H9 (cell line): ENCODE data around the gene TRIM22. TPM values are rescaled to one million over a fixed set of nuclear protein-coding genes. Genes with fewer than 3 reads are reported as not detected.

ENCODE experiments used
- DNase-seq: peaks from one replicate; pipeline ENCODE4 v3.0.0-alpha.2; 2017
- H2AFZ ChIP-seq: one replicate; pipeline ENCODE4 v1.6.1; 2013; ENCODE audit warnings: mild to moderate bottlenecking, low read length, control low read depth, moderate library complexity
- H2AK5ac ChIP-seq: 2 replicates; pipeline ENCODE4 v1.6.1; 2013; ENCODE audit warnings: low read length, control low read depth, mixed read lengths; ENCODE audit not compliant: insufficient read length
- H2BK120ac ChIP-seq: one replicate; pipeline ENCODE4 v1.6.1; 2013; ENCODE audit warnings: low read depth, mild to moderate bottlenecking, low read length, control low read depth, inconsistent platforms; ENCODE audit not compliant: poor library complexity, severe bottlenecking
- H2BK12ac ChIP-seq: 2 replicates; pipeline ENCODE4 v1.6.1; 2013; ENCODE audit warnings: low read length, control low read depth, mixed read lengths, low read depth; ENCODE audit not compliant: insufficient read length
- H2BK15ac ChIP-seq: 2 replicates; pipeline ENCODE4 v1.6.1; 2013; ENCODE audit warnings: low read depth, low read length, control low read depth
- H2BK20ac ChIP-seq: one replicate; pipeline ENCODE4 v1.6.1; 2013; ENCODE audit warnings: low read depth, mild to moderate bottlenecking, low read length, control low read depth, inconsistent platforms; ENCODE audit not compliant: poor library complexity, severe bottlenecking
- H2BK5ac ChIP-seq: 2 replicates; pipeline ENCODE4 v1.6.1; 2013; ENCODE audit warnings: low read length, control low read depth, mixed read lengths; ENCODE audit not compliant: insufficient read length
- H3K14ac ChIP-seq: 2 replicates; pipeline ENCODE4 v1.6.1; 2013; ENCODE audit warnings: low read length, control low read depth; ENCODE audit not compliant: insufficient read depth
- H3K18ac ChIP-seq: 2 replicates; pipeline ENCODE4 v1.6.1; 2013; ENCODE audit warnings: low read depth, mild to moderate bottlenecking, mixed read lengths, low read length, control low read depth; ENCODE audit not compliant: insufficient read length
- H3K23ac ChIP-seq: 2 replicates; pipeline ENCODE4 v1.6.1; 2013; ENCODE audit warnings: low read length, control low read depth, mixed read lengths, low read depth; ENCODE audit not compliant: insufficient read length
- H3K23me2 ChIP-seq: 2 replicates; pipeline ENCODE4 v1.6.1; 2013; ENCODE audit warnings: low read depth, mild to moderate bottlenecking, mixed read lengths, low read length, control low read depth; ENCODE audit not compliant: insufficient read length, poor library complexity, severe bottlenecking
- H3K27ac ChIP-seq: 2 replicates; pipeline ENCODE4 v1.5.1; 2013; ENCODE audit warnings: low read length, control low read depth, mixed read lengths, low read depth; ENCODE audit not compliant: insufficient read length
- H3K27me3 ChIP-seq: 2 replicates; pipeline ENCODE4 v1.6.1; 2013; ENCODE audit warnings: low read length, control low read depth, inconsistent platforms; ENCODE audit not compliant: insufficient read depth
- H3K4ac ChIP-seq: 2 replicates; pipeline ENCODE4 v1.6.1; 2013; ENCODE audit warnings: low read depth, mild to moderate bottlenecking, control low read depth, inconsistent platforms, low read length, moderate library complexity
- H3K4me1 ChIP-seq: 2 replicates; pipeline ENCODE4 v1.6.1; 2013; ENCODE audit warnings: low read length, control low read depth, inconsistent platforms; ENCODE audit not compliant: insufficient read depth
- H3K4me2 ChIP-seq: 2 replicates; pipeline ENCODE4 v1.6.1; 2013; ENCODE audit warnings: low read length, control low read depth, mixed read lengths; ENCODE audit not compliant: insufficient read length, insufficient read depth
- H3K56ac ChIP-seq: 2 replicates; pipeline ENCODE4 v1.6.1; 2013; ENCODE audit warnings: low read depth, mild to moderate bottlenecking, mixed read lengths, low read length, control low read depth; ENCODE audit not compliant: insufficient read length
- H3K79me1 ChIP-seq: 2 replicates; pipeline ENCODE4 v1.6.1; 2013; ENCODE audit warnings: low read depth, mild to moderate bottlenecking, moderate library complexity, low read length, control low read depth, inconsistent platforms; ENCODE audit not compliant: insufficient read depth, poor library complexity, severe bottlenecking
- H3K79me2 ChIP-seq: 2 replicates; pipeline ENCODE4 v1.6.1; 2013; ENCODE audit warnings: low read length, control low read depth, inconsistent platforms; ENCODE audit not compliant: insufficient read depth
- H3K9ac ChIP-seq: 2 replicates; pipeline ENCODE4 v1.6.1; 2013; ENCODE audit warnings: low read length, control low read depth, mixed read lengths; ENCODE audit not compliant: insufficient read length; ENCODE audit errors: extremely low read depth
- H3K9me3 ChIP-seq: one replicate; pipeline ENCODE4 v1.6.1; 2013; ENCODE audit warnings: low read depth, low read length, inconsistent platforms; ENCODE audit not compliant: control insufficient read depth
- H3T11ph ChIP-seq: one replicate; pipeline ENCODE4 v1.6.1; 2013; ENCODE audit warnings: mild to moderate bottlenecking, low read length, control low read depth, inconsistent platforms
- H4K20me1 ChIP-seq: one replicate; pipeline ENCODE4 v1.6.1; 2013; ENCODE audit not compliant: control insufficient read depth, insufficient read length, insufficient read depth
- H4K5ac ChIP-seq: 2 replicates; pipeline ENCODE4 v1.6.1; 2013; ENCODE audit warnings: low read depth, mild to moderate bottlenecking, mixed read lengths, low read length, control low read depth; ENCODE audit not compliant: insufficient read length
- H4K8ac ChIP-seq: replicated peaks from 2 replicates; pipeline ENCODE4 v1.6.1; 2013; ENCODE audit warnings: low read length, control low read depth, mixed read lengths, low read depth; ENCODE audit not compliant: insufficient read length
- H4K91ac ChIP-seq: 2 replicates; pipeline ENCODE4 v1.6.1; 2013; ENCODE audit warnings: low read depth, mild to moderate bottlenecking, moderate library complexity, mixed read lengths, low read length, control low read depth; ENCODE audit not compliant: insufficient read length
- H3K27ac Mint-ChIP-seq, 3 experiments: 2 replicates in 2 of 3; 3 replicates in 1 of 3; pipeline ENCODE4 v1.8.0; 2020 to 2021; ENCODE audit warnings: mixed read lengths in 3 of 3, mild to moderate bottlenecking in 1 of 3, moderate library complexity in 1 of 3
- H3K27me3 Mint-ChIP-seq: 2 replicates; pipeline ENCODE4 v1.8.0; 2021; ENCODE audit warnings: low read depth, mild to moderate bottlenecking, moderate library complexity, mixed read lengths
- H3K36me3 Mint-ChIP-seq, 3 experiments: 2 replicates in 2 of 3; 3 replicates in 1 of 3; pipeline ENCODE4 v1.8.0; 2020 to 2021; ENCODE audit warnings: low read depth in 3 of 3, mixed read lengths in 3 of 3; ENCODE audit not compliant: insufficient read depth in 1 of 3
- H3K4me1 Mint-ChIP-seq, 2 experiments: 2 replicates each; pipeline ENCODE4 v1.8.0; 2020; ENCODE audit warnings: mixed read lengths in 2 of 2
- H3K4me3 Mint-ChIP-seq, 2 experiments: 2 replicates in 1 of 2; 3 replicates in 1 of 2; pipeline ENCODE4 v1.8.0; 2020 to 2021; ENCODE audit warnings: mild to moderate bottlenecking in 2 of 2, mixed read lengths in 2 of 2, moderate library complexity in 1 of 2
- H3K9me3 Mint-ChIP-seq, 2 experiments: 2 replicates in 1 of 2; 3 replicates in 1 of 2; pipeline ENCODE4 v1.8.0; 2020; ENCODE audit warnings: mild to moderate bottlenecking in 2 of 2, mixed read lengths in 2 of 2, moderate library complexity in 1 of 2
- WGBS: extraction: QIAGEN DNeasy Blood & Tissue Kit; methylation state at CpG from one replicate; pipeline ENCODE4 v1.1.7; 2013; ENCODE audit warnings: missing lambda C conversion rate, low lambda C conversion rate, mixed read lengths; ENCODE audit not compliant: insufficient read length; ENCODE audit errors: extremely low coverage; 5-methylcytosine and 5-hydroxymethylcytosine counted together
- total RNA-seq: library from RNA; stranded (reverse); gene quantifications from 2 replicates; pipeline ENCODE4 v1.2.1, GENCODE V29; 2021
- TF ChIP-seq, protein P1 (sequence below): fragments of 200-600 bp; sonication (generic); conservative IDR thresholded peaks from 3 replicates; pipeline ENCODE4 v1.8.0; 2021; ENCODE audit warnings: antibody characterized with exemption, mild to moderate bottlenecking

Gene TRIM22
- total RNA-seq, 1 experiment from 2014 or later = 78.6 TPM

- H3K4me1 Mint-ChIP-seq = no peaks in the 10 kb centered on the region
- H2BK5ac ChIP-seq = no peak overlapping the region
- no peak overlapping the region for H3K4me2 ChIP-seq
- H3K79me2 ChIP-seq = no peaks in the 10 kb centered on the region
- H3K79me1 ChIP-seq = no peaks in the 10 kb centered on the region
- no peak overlapping the region for H3K56ac ChIP-seq
- no peaks in the 10 kb centered on the region for H3K9me3 Mint-ChIP-seq
- no peaks in the 10 kb centered on the region for H3K4me1 ChIP-seq
- WGBS = no CpG with 5 or more reads among the region's 1 CpG
- H3K23ac ChIP-seq = no peak overlapping the region
- no peak overlapping the region for H2AFZ ChIP-seq
- H3K4me3 Mint-ChIP-seq = no peak overlapping the region
- no peak overlapping the region for H2AK5ac ChIP-seq
- TF ChIP-seq, protein P1, sequence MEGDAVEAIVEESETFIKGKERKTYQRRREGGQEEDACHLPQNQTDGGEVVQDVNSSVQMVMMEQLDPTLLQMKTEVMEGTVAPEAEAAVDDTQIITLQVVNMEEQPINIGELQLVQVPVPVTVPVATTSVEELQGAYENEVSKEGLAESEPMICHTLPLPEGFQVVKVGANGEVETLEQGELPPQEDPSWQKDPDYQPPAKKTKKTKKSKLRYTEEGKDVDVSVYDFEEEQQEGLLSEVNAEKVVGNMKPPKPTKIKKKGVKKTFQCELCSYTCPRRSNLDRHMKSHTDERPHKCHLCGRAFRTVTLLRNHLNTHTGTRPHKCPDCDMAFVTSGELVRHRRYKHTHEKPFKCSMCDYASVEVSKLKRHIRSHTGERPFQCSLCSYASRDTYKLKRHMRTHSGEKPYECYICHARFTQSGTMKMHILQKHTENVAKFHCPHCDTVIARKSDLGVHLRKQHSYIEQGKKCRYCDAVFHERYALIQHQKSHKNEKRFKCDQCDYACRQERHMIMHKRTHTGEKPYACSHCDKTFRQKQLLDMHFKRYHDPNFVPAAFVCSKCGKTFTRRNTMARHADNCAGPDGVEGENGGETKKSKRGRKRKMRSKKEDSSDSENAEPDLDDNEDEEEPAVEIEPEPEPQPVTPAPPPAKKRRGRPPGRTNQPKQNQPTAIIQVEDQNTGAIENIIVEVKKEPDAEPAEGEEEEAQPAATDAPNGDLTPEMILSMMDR = no peak
- H3K27ac ChIP-seq = no peak overlapping the region
- no peaks in the 10 kb centered on the region for H3K27me3 ChIP-seq
- no peak overlapping the region for H4K8ac ChIP-seq
- H3K18ac ChIP-seq = no peak overlapping the region
- no peak for DNase-seq
- no peak overlapping the region for H2BK20ac ChIP-seq
- H3K9ac ChIP-seq = no peak overlapping the region
- H3K27ac Mint-ChIP-seq = no peak overlapping the region
- no peaks in the 10 kb centered on the region; the same call in 1 of the 2 replicates for H3K27me3 Mint-ChIP-seq
- no peaks in the 10 kb centered on the region for H3K23me2 ChIP-seq
- H2BK120ac ChIP-seq = no peak overlapping the region
- H3K36me3 Mint-ChIP-seq = no peaks in the 10 kb centered on the region
- no peaks in the 10 kb centered on the region for H4K20me1 ChIP-seq
- no peak overlapping the region for H4K91ac ChIP-seq
- H3K9me3 ChIP-seq = no peaks in the 10 kb centered on the region
- no peak overlapping the region for H3K14ac ChIP-seq
- H4K5ac ChIP-seq = no peak overlapping the region
- H3K4ac ChIP-seq = no peak overlapping the region
- no peak overlapping the region for H2BK15ac ChIP-seq
- H2BK12ac ChIP-seq = no peak overlapping the region
- no peak overlapping the region for H3T11ph ChIP-seq
Observed at GRCh38 chr11:5726351-5726750, 36.8 kb downstream of the TRIM22 start.
